Smooth muscle cell (in vitro differentiated cells): Measurements from ENCODE around the gene RHOT2. TPM values are rescaled to one million over a fixed set of nuclear protein-coding genes. Genes with fewer than 3 reads are reported as not detected.

Experiments used
- DNase-seq: peaks from one replicate; lab custom pipeline; 2025; ENCODE audit not compliant: unreplicated experiment; lab: John Stamatoyannopoulos, UW
- H2AFZ ChIP-seq: fragments of 200-600 bp; sonication (generic); 2 replicates; pipeline ENCODE4 v1.6.0; 2016; ENCODE audit warnings: antibody characterized with exemption, low read depth, mild to moderate bottlenecking
- H3F3A ChIP-seq: fragments of 200-600 bp; sonication (generic); 2 replicates; pipeline ENCODE4 v1.6.0; 2017; ENCODE audit warnings: antibody characterized with exemption, low read depth
- H3K27ac ChIP-seq: fragments of 200-600 bp; sonication (generic); 2 replicates; pipeline ENCODE4 v1.5.1; 2016; ENCODE audit warnings: low read depth, mild to moderate bottlenecking
- H3K27me3 ChIP-seq: fragments of 200-600 bp; sonication (generic); 2 replicates; pipeline ENCODE4 v1.6.1; 2016; ENCODE audit warnings: low read depth, mild to moderate bottlenecking
- H3K36me3 ChIP-seq: fragments of 200-600 bp; sonication (generic); 2 replicates; pipeline ENCODE4 v1.5.1; 2016; ENCODE audit warnings: low read depth
- H3K4me1 ChIP-seq: fragments of 200-600 bp; sonication (generic); 2 replicates; pipeline ENCODE4 v1.5.1; 2016; ENCODE audit warnings: low read depth
- H3K4me2 ChIP-seq: fragments of 200-600 bp; sonication (generic); 2 replicates; pipeline ENCODE4 v1.6.0; 2016; ENCODE audit warnings: mild to moderate bottlenecking
- H3K4me3 ChIP-seq: fragments of 200-600 bp; sonication (generic); 2 replicates; pipeline ENCODE4 v1.5.1; 2016; ENCODE audit warnings: mild to moderate bottlenecking
- H3K79me2 ChIP-seq: fragments of 200-600 bp; sonication (generic); 2 replicates; pipeline ENCODE4 v1.6.0; 2016; ENCODE audit warnings: low read depth, mild to moderate bottlenecking
- H3K9ac ChIP-seq: fragments of 200-600 bp; sonication (generic); 2 replicates; pipeline ENCODE4 v1.6.0; 2016; ENCODE audit warnings: low read depth
- H3K9me3 ChIP-seq: fragments of 200-600 bp; sonication (generic); replicated peaks from 2 replicates; pipeline ENCODE4 v1.5.1; 2016; ENCODE audit warnings: low read depth
- H4K20me1 ChIP-seq: fragments of 200-600 bp; sonication (generic); 2 replicates; pipeline ENCODE4 v1.6.0; 2016; ENCODE audit warnings: low read depth
- CTCF ChIP-seq: fragments of 200-600 bp; sonication (generic); IDR thresholded peaks from 2 replicates; pipeline ENCODE4 v1.5.1; 2017; ENCODE audit warnings: borderline replicate concordance, mild to moderate bottlenecking, antibody characterized with exemption; ENCODE audit not compliant: insufficient read depth, poor library complexity, severe bottlenecking
- WGBS: methylation state at CpG from one replicate; pipeline ENCODE4 v1.1.7; 2016; ENCODE audit warnings: low lambda C conversion rate; 5-methylcytosine and 5-hydroxymethylcytosine counted together
- polyA plus RNA-seq: library from polyadenylated mRNA; unstranded; fragments of >200 nt; fragmentation: Nextera tagmentation; extraction: Ambion mirVana; gene quantifications from 2 replicates; pipeline ENCODE4 v1.2.1, GENCODE V29; 2016
- total RNA-seq: library from RNA; depleted of rRNA; stranded (reverse); fragments of >200 nt; gene quantifications from 2 replicates; pipeline ENCODE4 v1.2.3, GENCODE V29; 2014

The RHOT2 gene
- total and polyA plus RNA-seq, 2 experiments from 2014 or later = 41.4 to 148 TPM

- Histone ChIP-seq H3K9me3 (no peaks in the 10 kb centered on the region), H3K4me3 (no peak within 1 kb of the TSS), H3F3A (no peaks in the 10 kb centered on the region), H3K9ac (no peak within 1 kb of the TSS), H3K79me2 (no peaks in the 10 kb centered on the region), H3K4me2 (no peak within 1 kb of the TSS), H2AFZ (no peak within 1 kb of the TSS), H3K36me3 (no peaks in the 10 kb centered on the region), H3K27ac (no peak within 1 kb of the TSS), H3K4me1 (peaks cover 4% of the 10 kb centered on the region), H3K27me3 (peaks cover 83% of the 10 kb centered on the region), H4K20me1 (peaks cover 7% of the 10 kb centered on the region)
- no peak for DNase-seq
- no peak for TF ChIP-seq CTCF
- WGBS = 4% methylated on average over 24 of the region's 115 CpGs
These were observed 37.7 kb downstream of the RHOT2 start, which contains the start of gene FBXL16 for GRCh38 chr16:705431-706188. Gene FBXL16, minus strand, starts transcription at chr16:705801. Its CDS starts 8,396 bp downstream, at chr16:697405.

- Histone ChIP-seq H3K4me2 (no peak overlapping the region), H3K79me2 (no peaks in the 10 kb centered on the region), H3K4me3 (no peak overlapping the region), H3K9me3 (no peaks in the 10 kb centered on the region), H3K9ac (no peak overlapping the region), H3K36me3 (no peaks in the 10 kb centered on the region), H3F3A (no peaks in the 10 kb centered on the region), H3K4me1 (peaks cover 4% of the 10 kb centered on the region), H2AFZ (no peak overlapping the region), H3K27ac (no peak overlapping the region), H3K27me3 (peaks cover 75% of the 10 kb centered on the region), H4K20me1 (no peaks in the 10 kb centered on the region)
- 8% methylated on average over 24 of the region's 49 CpGs for WGBS
- TF ChIP-seq CTCF = no peak
- no peak for DNase-seq
These were observed 38.5 kb downstream of the RHOT2 start for GRCh38 chr16:706189-707061.

- no peaks in the 10 kb centered on the region for H3K36me3 ChIP-seq
- H2AFZ ChIP-seq = no peak overlapping the region
- TF ChIP-seq CTCF = no peak
- H3K79me2 ChIP-seq = no peaks in the 10 kb centered on the region
- no peaks in the 10 kb centered on the region for H3K9me3 ChIP-seq
- H3K4me1 ChIP-seq = peaks cover 4% of the 10 kb centered on the region
- H3K27me3 ChIP-seq = peaks cover 68% of the 10 kb centered on the region
- no peak overlapping the region for H3K4me3 ChIP-seq
- DNase-seq = no peak
- no peaks in the 10 kb centered on the region for H3F3A ChIP-seq
- H3K27ac ChIP-seq = no peak overlapping the region
- no peak overlapping the region for H3K9ac ChIP-seq
- no peak overlapping the region for H3K4me2 ChIP-seq
- no peaks in the 10 kb centered on the region for H4K20me1 ChIP-seq
- 62% methylated on average over 14 of the region's 14 CpGs for WGBS
These were observed 39.2 kb downstream of the RHOT2 start for GRCh38 chr16:707062-707538.
